HepG2 (cell line): ENCODE measurements around the gene PGA5. TPM values are rescaled to one million over a fixed set of nuclear protein-coding genes. Genes with fewer than 3 reads are reported as not detected.
A peak's percentile ranks its signal among the peaks of the same experiment; 100 is the strongest.

Source experiments
- ADNP ChIP-seq: sonication (generic); formaldehyde crosslinking; IDR thresholded peaks from 2 replicates; pipeline ENCODE4 v1.4.0; 2020; ENCODE audit warnings: missing genetic modification reagents
- DRAP1 ChIP-seq: IDR thresholded peaks from 2 replicates; pipeline ENCODE4 v1.6.1; 2016; ENCODE audit warnings: missing genetic modification reagents, missing compliant biosample characterization
- ELF3 ChIP-seq: IDR thresholded peaks from 2 replicates; pipeline ENCODE4 v1.6.1; 2016; ENCODE audit warnings: missing genetic modification reagents, missing compliant biosample characterization
- HNF4G ChIP-seq, 2 experiments: sonication (generic) in 1 of 2; formaldehyde crosslinking in 1 of 2; IDR thresholded peaks; 2 replicates each; pipeline versions ENCODE4 v1.4.0 to v1.6.1; 2011 to 2020; ENCODE audit warnings: borderline replicate concordance in 2 of 2, low read depth in 2 of 2, mild to moderate bottlenecking in 2 of 2, low read length in 1 of 2, missing genetic modification reagents in 1 of 2, moderate library complexity in 1 of 2
- KMT2B ChIP-seq: IDR thresholded peaks from 2 replicates; pipeline ENCODE4 v1.6.1; 2016; ENCODE audit warnings: missing genetic modification reagents, missing compliant biosample characterization
- LCORL ChIP-seq, 2 experiments: fragments of 450-650 bp in 1 of 2; sonication (generic) in 1 of 2; formaldehyde crosslinking in 1 of 2; IDR thresholded peaks; 2 replicates each; pipeline versions ENCODE4 v1.5.0 to v1.6.1; 2017 to 2020; ENCODE audit warnings: antibody characterized with exemption in 1 of 2, missing genetic modification reagents in 1 of 2
- MTA3 ChIP-seq: sonication (generic); formaldehyde crosslinking; IDR thresholded peaks from 2 replicates; pipeline ENCODE4 v1.4.0; 2020; ENCODE audit warnings: missing genetic modification reagents
- NR3C1 ChIP-seq: sonication (generic); formaldehyde crosslinking; IDR thresholded peaks from 2 replicates; pipeline ENCODE4 v1.4.0; 2020; ENCODE audit warnings: missing genetic modification reagents
- POLR2A ChIP-seq, 2 experiments: IDR thresholded peaks; 2 replicates each; pipeline ENCODE4 v1.6.1; 2011; ENCODE audit warnings: low read depth in 2 of 2, low read length in 2 of 2, mild to moderate bottlenecking in 1 of 2, moderate library complexity in 1 of 2; ENCODE audit not compliant: insufficient read depth in 1 of 2
- POLR2AphosphoS5 ChIP-seq: IDR thresholded peaks from 2 replicates; pipeline ENCODE4 v1.6.1; 2012; ENCODE audit warnings: low read depth, low read length
- PRMT3 ChIP-seq: sonication (generic); formaldehyde crosslinking; IDR thresholded peaks from 2 replicates; pipeline ENCODE4 v1.8.1; 2022; ENCODE audit warnings: low read depth, mild to moderate bottlenecking, moderate library complexity, missing genetic modification reagents, borderline replicate concordance
- SALL1 ChIP-seq: sonication (generic); formaldehyde crosslinking; IDR thresholded peaks from 2 replicates; pipeline ENCODE4 v1.8.0; 2022; ENCODE audit warnings: mild to moderate bottlenecking, missing genetic modification reagents
- SIN3B ChIP-seq: fragments of 150-350 bp; IDR thresholded peaks from 2 replicates; pipeline ENCODE4 v1.6.1; 2014; ENCODE audit warnings: low read length
- TRIM24 ChIP-seq: sonication (generic); formaldehyde crosslinking; IDR thresholded peaks from 2 replicates; pipeline ENCODE4 v1.8.0; 2022; ENCODE audit warnings: mild to moderate bottlenecking, missing genetic modification reagents
- ZFP36L1 ChIP-seq: sonication (generic); formaldehyde crosslinking; IDR thresholded peaks from 2 replicates; pipeline ENCODE4 v1.8.0; 2022; ENCODE audit warnings: mild to moderate bottlenecking, missing genetic modification reagents, moderate library complexity
- ZNF33B ChIP-seq: sonication (generic); formaldehyde crosslinking; IDR thresholded peaks from 2 replicates; pipeline ENCODE4 v1.5.1; 2020; ENCODE audit warnings: mild to moderate bottlenecking, missing genetic modification reagents
- ZNF598 ChIP-seq: sonication (generic); formaldehyde crosslinking; IDR thresholded peaks from 2 replicates; pipeline ENCODE4 v1.5.1; 2020; ENCODE audit warnings: mild to moderate bottlenecking, missing genetic modification reagents, borderline replicate concordance
- polyA plus RNA-seq, 8 experiments: library from polyadenylated mRNA; depleted of rRNA in 3 of 8; stranded (reverse) in 7 of 8; unstranded in 1 of 8; fragments of >200 nt; fragmentation: Illumina TruSeq in 4 of 8; extraction: Trizol in 4 of 8; gene quantifications; 2 replicates each; pipeline versions ENCODE4 v1.2.1 to v1.2.3, GENCODE V29; 2011 to 2016; ENCODE audit warnings: low read depth in 4 of 8, missing spikeins in 1 of 8, mixed read lengths in 1 of 8; ENCODE audit not compliant: insufficient read depth in 1 of 8
- total RNA-seq, 5 experiments: library from RNA; depleted of rRNA; stranded (reverse); fragments of >200 nt; fragmentation: Illumina TruSeq; extraction: Trizol; gene quantifications; 2 replicates each; pipeline ENCODE4 v1.2.3, GENCODE V29; 2016; ENCODE audit warnings: low read depth in 1 of 5
- TF ChIP-seq, protein P1 (sequence below): sonication (generic); formaldehyde crosslinking; IDR thresholded peaks from 2 replicates; pipeline ENCODE4 v1.4.0; 2020; ENCODE audit warnings: mild to moderate bottlenecking, missing genetic modification reagents
- TF ChIP-seq, protein P2 (sequence below), 2 experiments: fragments of 450-650 bp in 1 of 2; sonication (generic) in 1 of 2; formaldehyde crosslinking in 1 of 2; IDR thresholded peaks; 2 replicates each; pipeline versions ENCODE4 v1.6.1 to v1.8.0; 2016 to 2022; ENCODE audit warnings: antibody characterized with exemption in 1 of 2, mild to moderate bottlenecking in 1 of 2, missing genetic modification reagents in 1 of 2

PGA5 gene
- total and polyA plus RNA-seq, 2 of the 13 experiments (the other 11 are each of a cell fraction or from before 2014, with no cell fraction given) = not detected

- TF ChIP-seq PRMT3 (CRISPR knock-in tag) (no peak), ZNF598 (CRISPR knock-in tag) (no peak), ZFP36L1 (peak; percentile 71; the same call in 1 of the 2 replicates), ZNF33B (no peak; the same call in 1 of the 2 replicates), HNF4G (IDR thresholded peaks at IDR 0.05; ENCODE audit: borderline replicate concordance, low read depth, low read length) (peak; percentile 71), HNF4G (CRISPR knock-in tag; IDR thresholded peaks at IDR 0.05; ENCODE audit: borderline replicate concordance, low read depth) (peak; percentile 70; the same call in 1 of the 2 replicates), POLR2A (IDR thresholded peaks at IDR 0.05; ENCODE audit: insufficient read depth in 1 of 2, low read depth in 2 of 2, low read length in 2 of 2) (peak; percentile 77 to 98), ELF3 (CRISPR knock-in tag) (peak; percentile 35), POLR2AphosphoS5 (peak; percentile 89), MTA3 (CRISPR knock-in tag) (no peak), KMT2B (CRISPR knock-in tag) (peak; percentile 54), DRAP1 (CRISPR knock-in tag) (peak; percentile 83), TRIM24 (no peak), SIN3B (no peak), LCORL (IDR thresholded peaks at IDR 0.05) (no peak), LCORL (CRISPR knock-in tag; IDR thresholded peaks at IDR 0.05) (no peak), ADNP (CRISPR knock-in tag) (no peak), NR3C1 (no peak), SALL1 (peak; percentile 40; the same call in 1 of the 2 replicates)
- TF ChIP-seq, protein P1, sequence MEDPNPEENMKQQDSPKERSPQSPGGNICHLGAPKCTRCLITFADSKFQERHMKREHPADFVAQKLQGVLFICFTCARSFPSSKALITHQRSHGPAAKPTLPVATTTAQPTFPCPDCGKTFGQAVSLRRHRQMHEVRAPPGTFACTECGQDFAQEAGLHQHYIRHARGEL = 0 out of 2 replicates have a peak, but pooled peaks have one; percentile 49
- TF ChIP-seq, protein P2, sequence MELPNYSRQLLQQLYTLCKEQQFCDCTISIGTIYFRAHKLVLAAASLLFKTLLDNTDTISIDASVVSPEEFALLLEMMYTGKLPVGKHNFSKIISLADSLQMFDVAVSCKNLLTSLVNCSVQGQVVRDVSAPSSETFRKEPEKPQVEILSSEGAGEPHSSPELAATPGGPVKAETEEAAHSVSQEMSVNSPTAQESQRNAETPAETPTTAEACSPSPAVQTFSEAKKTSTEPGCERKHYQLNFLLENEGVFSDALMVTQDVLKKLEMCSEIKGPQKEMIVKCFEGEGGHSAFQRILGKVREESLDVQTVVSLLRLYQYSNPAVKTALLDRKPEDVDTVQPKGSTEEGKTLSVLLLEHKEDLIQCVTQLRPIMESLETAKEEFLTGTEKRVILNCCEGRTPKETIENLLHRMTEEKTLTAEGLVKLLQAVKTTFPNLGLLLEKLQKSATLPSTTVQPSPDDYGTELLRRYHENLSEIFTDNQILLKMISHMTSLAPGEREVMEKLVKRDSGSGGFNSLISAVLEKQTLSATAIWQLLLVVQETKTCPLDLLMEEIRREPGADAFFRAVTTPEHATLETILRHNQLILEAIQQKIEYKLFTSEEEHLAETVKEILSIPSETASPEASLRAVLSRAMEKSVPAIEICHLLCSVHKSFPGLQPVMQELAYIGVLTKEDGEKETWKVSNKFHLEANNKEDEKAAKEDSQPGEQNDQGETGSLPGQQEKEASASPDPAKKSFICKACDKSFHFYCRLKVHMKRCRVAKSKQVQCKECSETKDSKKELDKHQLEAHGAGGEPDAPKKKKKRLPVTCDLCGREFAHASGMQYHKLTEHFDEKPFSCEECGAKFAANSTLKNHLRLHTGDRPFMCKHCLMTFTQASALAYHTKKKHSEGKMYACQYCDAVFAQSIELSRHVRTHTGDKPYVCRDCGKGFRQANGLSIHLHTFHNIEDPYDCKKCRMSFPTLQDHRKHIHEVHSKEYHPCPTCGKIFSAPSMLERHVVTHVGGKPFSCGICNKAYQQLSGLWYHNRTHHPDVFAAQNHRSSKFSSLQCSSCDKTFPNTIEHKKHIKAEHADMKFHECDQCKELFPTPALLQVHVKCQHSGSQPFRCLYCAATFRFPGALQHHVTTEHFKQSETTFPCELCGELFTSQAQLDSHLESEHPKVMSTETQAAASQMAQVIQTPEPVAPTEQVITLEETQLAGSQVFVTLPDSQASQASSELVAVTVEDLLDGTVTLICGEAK (IDR thresholded peaks at IDR 0.05) = no peak
- TF ChIP-seq, protein P2 (CRISPR knock-in tag; IDR thresholded peaks at IDR 0.05) = peak; percentile 31
These were observed 54.0 kb downstream of the PGA5 start, which contains the start of gene VWCE (continued) for GRCh38 chr11:61294717-61295595.
